Endothelial cell of umbilical vein (primary cell): Measurements from ENCODE around the gene FAM78A. TPM values are rescaled to one million over a fixed set of nuclear protein-coding genes. Genes with fewer than 3 reads are reported as not detected.

Source experiments
- BruUV-seq: library from RNA; stranded (reverse); fragments of 400-500 nt; replicated peaks from 2 replicates; lab custom pipeline; 2021; lab: Mats Ljungman, UMichigan
- CTCF ChIA-PET: fragments of 300-600, 350-600 bp; sonication (Branson Sonifier 250); formaldehyde crosslinking; loops from one replicate; lab custom pipeline; 2021; ENCODE audit warnings: antibody characterized with exemption, inconsistent platforms; lab: Charles Lee
- POLR2A ChIA-PET: fragments of 300-600, 350-600 bp; sonication (Branson Sonifier 250); formaldehyde crosslinking; loops from one replicate; lab custom pipeline; 2021; ENCODE audit warnings: antibody characterized with exemption, inconsistent platforms; lab: Charles Lee
- DNase-seq: peaks from one replicate; pipeline ENCODE4 v3.0.0-alpha.2; 2011; ENCODE audit warnings: low read depth, low spot score
- FAIRE-seq: peaks from 2 replicates; lab custom pipeline; 2011; peaks lifted over from hg19 to GRCh38; lab: Jason Lieb, UNC
- H2AFZ ChIP-seq: 2 replicates; pipeline ENCODE4 v1.6.0; 2012; ENCODE audit warnings: low read depth, low read length, control low read depth, inconsistent platforms
- H3K27ac ChIP-seq: 2 replicates; pipeline ENCODE4 v1.5.1; 2011; ENCODE audit warnings: low read depth, mild to moderate bottlenecking, control low read depth, low read length, moderate library complexity; ENCODE audit not compliant: insufficient read depth
- H3K27me3 ChIP-seq, 2 experiments: 2 replicates each; pipeline versions ENCODE4 v1.6.0 to v1.6.1; 2011; ENCODE audit warnings: low read length in 2 of 2, mixed read lengths in 1 of 2; ENCODE audit not compliant: control insufficient read depth in 2 of 2, insufficient read depth in 2 of 2
- H3K36me3 ChIP-seq, 2 experiments: 2 replicates in 1 of 2; 3 replicates in 1 of 2; pipeline ENCODE4 v1.5.1; 2011; ENCODE audit warnings: low read length in 2 of 2, mild to moderate bottlenecking in 1 of 2, moderate library complexity in 1 of 2; ENCODE audit not compliant: control insufficient read depth in 2 of 2, insufficient read depth in 2 of 2; ENCODE audit errors: extremely low read depth in 1 of 2
- H3K4me1 ChIP-seq: 3 replicates; pipeline ENCODE4 v1.5.1; 2011; ENCODE audit warnings: mild to moderate bottlenecking, low read length; ENCODE audit not compliant: control insufficient read depth, insufficient read depth; ENCODE audit errors: extremely low read depth
- H3K4me2 ChIP-seq: 2 replicates; pipeline ENCODE4 v1.6.1; 2011; ENCODE audit warnings: low read length, control low read depth, mixed read lengths; ENCODE audit not compliant: insufficient read depth
- H3K4me3 ChIP-seq, 3 experiments: fragments of 200-600 bp in 1 of 3; sonication (generic), shearing (Covaris generic) in 1 of 3; replicated peaks in 1 of 3; 2 replicates each; pipeline ENCODE4 v1.5.1; 2011 to 2016; ENCODE audit warnings: control low read depth in 3 of 3, low read length in 3 of 3, mild to moderate bottlenecking in 2 of 3, inconsistent platforms in 1 of 3, low read depth in 1 of 3, moderate library complexity in 1 of 3; ENCODE audit not compliant: insufficient read depth in 1 of 3
- H3K79me2 ChIP-seq: 2 replicates; pipeline ENCODE4 v1.6.0; 2012; ENCODE audit warnings: low read length, inconsistent platforms; ENCODE audit not compliant: control insufficient read depth, insufficient read depth
- H3K9ac ChIP-seq: replicated peaks from 2 replicates; pipeline ENCODE3; 2011; ENCODE audit warnings: low read length, control low read depth; ENCODE audit not compliant: insufficient read depth; ENCODE audit errors: extremely low read depth
- H3K9me1 ChIP-seq: replicated peaks from 3 replicates; pipeline ENCODE4 v1.6.0; 2011; ENCODE audit warnings: mild to moderate bottlenecking, low read length; ENCODE audit not compliant: control insufficient read depth, insufficient read depth; ENCODE audit errors: extremely low read depth
- H3K9me3 ChIP-seq: replicated peaks from 2 replicates; pipeline ENCODE4 v1.5.1; 2012; ENCODE audit warnings: low read length, inconsistent platforms; ENCODE audit not compliant: control insufficient read depth, insufficient read depth
- H4K20me1 ChIP-seq: replicated peaks from 2 replicates; pipeline ENCODE3; 2011; ENCODE audit warnings: mild to moderate bottlenecking, low read length; ENCODE audit not compliant: control insufficient read depth, insufficient read depth; ENCODE audit errors: extremely low read depth
- CTCF ChIP-seq, 2 donors: IDR thresholded peaks; 1 replicate in 1 of 2; 2 replicates in 1 of 2; pipeline ENCODE4 v1.5.1; 2011; ENCODE audit warnings: low read length in 2 of 2, mild to moderate bottlenecking in 2 of 2, moderate library complexity in 2 of 2, control low read depth in 1 of 2, inconsistent platforms in 1 of 2, low read depth in 1 of 2; ENCODE audit not compliant: insufficient read depth in 1 of 2; ENCODE audit errors: extremely low read depth in 1 of 2
- EZH2 ChIP-seq: IDR thresholded peaks from 2 replicates; pipeline ENCODE4 v1.6.1; 2012; ENCODE audit warnings: borderline replicate concordance, low read depth, mild to moderate bottlenecking, moderate library complexity, low read length, inconsistent platforms; ENCODE audit not compliant: severe bottlenecking
- FOS ChIP-seq: IDR thresholded peaks from 2 replicates; pipeline ENCODE4 v1.6.1; 2011; ENCODE audit warnings: mild to moderate bottlenecking, low read length, moderate library complexity, borderline replicate concordance; ENCODE audit not compliant: insufficient read depth
- GATA2 ChIP-seq: IDR thresholded peaks from 2 replicates; pipeline ENCODE4 v1.7.0; 2011; ENCODE audit warnings: low read depth, mild to moderate bottlenecking, moderate library complexity, mixed read lengths, low read length; ENCODE audit not compliant: insufficient read length, insufficient read depth
- JUN ChIP-seq: IDR thresholded peaks from 2 replicates; pipeline ENCODE4 v1.6.1; 2011; ENCODE audit warnings: borderline replicate concordance, low read depth; ENCODE audit not compliant: insufficient read length, insufficient read depth
- MAX ChIP-seq: IDR thresholded peaks from 2 replicates; pipeline ENCODE4 v1.6.1; 2011; ENCODE audit not compliant: insufficient read depth, insufficient read length
- MYC ChIP-seq: IDR thresholded peaks from one replicate; pipeline ENCODE4 v1.6.1; 2011; ENCODE audit warnings: mild to moderate bottlenecking, low read depth, low read length
- POLR2A ChIP-seq: IDR thresholded peaks from 2 replicates; pipeline ENCODE4 v1.6.1; 2012; ENCODE audit warnings: low read depth, mild to moderate bottlenecking, control low read depth, low read length
- POLR2AphosphoS5 ChIP-seq: IDR thresholded peaks from 2 replicates; pipeline ENCODE4 v1.6.1; 2012; ENCODE audit warnings: low read depth, mild to moderate bottlenecking, control low read depth, low read length, moderate library complexity; ENCODE audit not compliant: insufficient read depth
- dilution Hi-C: fragments of 300-500 bp; cut with MboI; formaldehyde crosslinking; loops from one replicate; pipeline ENCODE4 v1.15.0; 2019; ENCODE audit warnings: low sequenced_read_pairs; ENCODE audit not compliant: extremely low pct_ligation_motif_present
- intact Hi-C: fragments of 100-400 bp; cut with micrococcal nuclease; formaldehyde crosslinking; loops from one replicate; pipeline ENCODE4 v1.10.0; 2022
- polyA plus RNA-seq, 4 experiments: library from polyadenylated mRNA; depleted of rRNA in 3 of 4; stranded (reverse) in 3 of 4; unstranded in 1 of 4; fragments of >200 nt; gene quantifications; 2 replicates each; pipeline versions ENCODE4 v1.2.1 to v1.2.3, GENCODE V29; 2011 to 2012; ENCODE audit warnings: missing spikeins in 1 of 4
- total RNA-seq: library from RNA; stranded (reverse); gene quantifications from 2 replicates; pipeline ENCODE4 v1.2.3, GENCODE V29; 2021

The FAM78A gene
- total and polyA plus RNA-seq, 2 donors (not counting 3 experiments of a cell fraction or from before 2014, with no cell fraction given): 34.0 to 37.4 TPM

GRCh38 chr9:131290767-131291370, 14.6 kb upstream of the FAM78A start:
- H3K9me3 ChIP-seq: no peaks in the 10 kb centered on the region
- no peaks in the 10 kb centered on the region for H3K36me3 ChIP-seq
- no peaks in the 10 kb centered on the region for H3K4me1 ChIP-seq
- H4K20me1 ChIP-seq: no peaks in the 10 kb centered on the region
- H3K9ac ChIP-seq: no peak overlapping the region
- intact Hi-C loops: no loop called here
- H2AFZ ChIP-seq: no peak overlapping the region
- no peaks in the 10 kb centered on the region for H3K9me1 ChIP-seq
- no peaks in the 10 kb centered on the region for H3K79me2 ChIP-seq
- DNase-seq (no peak), FAIRE-seq (no peak)
- no peaks in the 10 kb centered on the region for H3K27me3 ChIP-seq
- ChIA-PET CTCF (interaction anchor here (1.1 kb wide), 1 partner anchor 13 kb away, joined by 3 read pairs; no protein-coding TSS in a partner anchor), POLR2A (no interaction called here)
- no peak overlapping the region for H3K27ac ChIP-seq
- no TSS peak for BruUV-seq
- H3K4me2 ChIP-seq: no peak overlapping the region
- TF ChIP-seq GATA2: no peak
- TF ChIP-seq CTCF (IDR thresholded peaks at IDR 0.05; ENCODE audit: extremely low read depth in 1 of 2, insufficient read depth in 1 of 2, low read depth in 1 of 2, low read length in 2 of 2): no peak
- TF ChIP-seq MAX: no peak
- TF ChIP-seq POLR2AphosphoS5: no peak
- no peak for TF ChIP-seq JUN
- no peak for TF ChIP-seq POLR2A
- TF ChIP-seq EZH2: no peak
- TF ChIP-seq MYC: no peak
- no peak for TF ChIP-seq FOS
- dilution Hi-C loops: no loop called here
- H3K4me3 ChIP-seq: no peak overlapping the region
